GM12878 (cell line): ENCODE results near the gene PRMT7. TPM values are rescaled to one million over a fixed set of nuclear protein-coding genes. Genes with fewer than 3 reads are reported as not detected.

Experiments used
- BACH1 ChIP-seq: fragments of 450-650 bp; IDR thresholded peaks from 2 replicates; pipeline ENCODE4 v1.6.1; 2017; ENCODE audit warnings: mild to moderate bottlenecking, borderline replicate concordance
- CEBPB ChIP-seq, 2 experiments: fragments of 150-350 bp in 1 of 2; IDR thresholded peaks; 2 replicates each; pipeline ENCODE4 v1.6.1; 2012 to 2014; ENCODE audit warnings: low read depth in 2 of 2, low read length in 2 of 2, borderline replicate concordance in 1 of 2, inconsistent platforms in 1 of 2
- CHD4 ChIP-seq: fragments of 200-600 bp; sonication (generic); IDR thresholded peaks from 2 replicates; pipeline ENCODE4 v1.6.1; 2016; ENCODE audit warnings: mild to moderate bottlenecking
- E2F4 ChIP-seq: IDR thresholded peaks from 2 replicates; pipeline ENCODE4 v1.6.1; 2012; ENCODE audit warnings: low read depth, low read length, improper control_type of control experiment
- EED ChIP-seq: sonication (generic); IDR thresholded peaks from 2 replicates; pipeline ENCODE4 v1.6.1; 2016; ENCODE audit warnings: antibody characterized with exemption, low read depth
- ETV6 ChIP-seq, 2 experiments: fragments of 450-650 bp in 1 of 2; IDR thresholded peaks in 1 of 2; conservative IDR thresholded peaks in 1 of 2; 2 replicates each; pipeline ENCODE4 v1.6.1; 2014; ENCODE audit warnings: antibody characterized with exemption in 1 of 2, borderline replicate concordance in 1 of 2, low read depth in 1 of 2, mild to moderate bottlenecking in 1 of 2, moderate library complexity in 1 of 2
- IRF3 ChIP-seq: fragments of 450-650 bp; IDR thresholded peaks from 2 replicates; pipeline ENCODE4 v1.6.1; 2014; ENCODE audit warnings: mild to moderate bottlenecking
- MAX ChIP-seq: IDR thresholded peaks from 2 replicates; pipeline ENCODE4 v1.6.1; 2012; ENCODE audit warnings: low read depth, low read length, improper control_type of control experiment
- NBN ChIP-seq: fragments of 450-650 bp; IDR thresholded peaks from 2 replicates; pipeline ENCODE4 v1.6.1; 2016
- NKRF ChIP-seq: fragments of 450-650 bp; conservative IDR thresholded peaks from 2 replicates; pipeline ENCODE4 v1.6.1; 2017; ENCODE audit warnings: mild to moderate bottlenecking, moderate library complexity
- NR2F1 ChIP-seq: fragments of 450-650 bp; conservative IDR thresholded peaks from 2 replicates; pipeline ENCODE4 v1.6.1; 2017; ENCODE audit warnings: mild to moderate bottlenecking
- NRF1 ChIP-seq: conservative IDR thresholded peaks from 2 replicates; pipeline ENCODE4 v1.6.1; 2011; ENCODE audit warnings: mild to moderate bottlenecking, low read depth, low read length, improper control_type of control experiment
- PAX8 ChIP-seq: fragments of 450-650 bp; IDR thresholded peaks from 2 replicates; pipeline ENCODE4 v1.6.1; 2017; ENCODE audit warnings: mild to moderate bottlenecking, moderate library complexity
- RBBP5 ChIP-seq: fragments of 200-600 bp; sonication (generic); conservative IDR thresholded peaks from 2 replicates; pipeline ENCODE4 v1.6.1; 2016
- SIN3A ChIP-seq: IDR thresholded peaks from 2 replicates; pipeline ENCODE4 v1.6.1; 2012; ENCODE audit warnings: low read depth, low read length, improper control_type of control experiment
- SMC3 ChIP-seq: IDR thresholded peaks from 2 replicates; pipeline ENCODE4 v1.6.1; 2011; ENCODE audit warnings: low read length, improper control_type of control experiment, borderline replicate concordance
- SRF ChIP-seq, 2 experiments: IDR thresholded peaks; 2 replicates each; pipeline ENCODE4 v1.6.1; 2011; ENCODE audit warnings: low read depth in 2 of 2, low read length in 2 of 2, mild to moderate bottlenecking in 1 of 2, moderate library complexity in 1 of 2
- STAT1 ChIP-seq: fragments of 450-650 bp; conservative IDR thresholded peaks from 2 replicates; pipeline ENCODE4 v1.6.1; 2014; ENCODE audit warnings: antibody characterized with exemption, mild to moderate bottlenecking
- ZNF207 ChIP-seq: fragments of 450-650 bp; IDR thresholded peaks from 2 replicates; pipeline ENCODE4 v1.6.1; 2014; ENCODE audit warnings: antibody characterized with exemption, mild to moderate bottlenecking, borderline replicate concordance
- ZNF217 ChIP-seq: fragments of 450-650 bp; IDR thresholded peaks from 2 replicates; pipeline ENCODE4 v1.6.1; 2017; ENCODE audit warnings: antibody characterized with exemption, mild to moderate bottlenecking
- ZNF687 ChIP-seq: fragments of 450-650 bp; IDR thresholded peaks from 2 replicates; pipeline ENCODE4 v1.6.1; 2017; ENCODE audit warnings: mild to moderate bottlenecking, moderate library complexity
- ZZZ3 ChIP-seq: IDR thresholded peaks from 2 replicates; pipeline ENCODE4 v1.6.1; 2011; ENCODE audit warnings: low read depth; ENCODE audit not compliant: control insufficient read depth, insufficient read length
- polyA plus RNA-seq, 11 experiments: library from polyadenylated mRNA; depleted of rRNA in 4 of 11; unstranded in 6 of 11; stranded (reverse) in 5 of 11; fragments of >200 nt; fragmentation: Nextera tagmentation in 4 of 11; fragmentation: Illumina TruSeq in 1 of 11; extraction: Ambion mirVana in 4 of 11; extraction: Trizol in 1 of 11; gene quantifications; 1 replicate in 1 of 11; 2 replicates in 10 of 11; pipeline versions ENCODE4 v1.2.1 to v1.2.3, GENCODE V29; 2011 to 2016; ENCODE audit warnings: inconsistent platforms in 2 of 11, missing spikeins in 2 of 11, low read depth in 1 of 11
- total RNA-seq, 4 experiments: library from RNA; depleted of rRNA in 3 of 4; stranded (reverse); fragments of >200 nt in 3 of 4; fragmentation: Illumina TruSeq in 1 of 4; extraction: Trizol in 1 of 4; gene quantifications; 2 replicates each; pipeline versions ENCODE4 v1.2.1 to v1.2.3, GENCODE V29; 2013 to 2021

The PRMT7 gene
- total and polyA plus RNA-seq, 10 of the 15 experiments (the other 5 are each of a cell fraction or from before 2014, with no cell fraction given) = 5.1 to 56.1 (median 42.0) TPM

GRCh38 chr16:68310774-68311511 is at the start of gene PRMT7, which contains the start of gene SLC7A6OS (continued):
- TF ChIP-seq MAX (peak; percentile 80), E2F4 (0 out of 2 replicates have a peak, but pooled peaks have one; percentile 70), BACH1 (peak; percentile 48; the same call in 1 of the 2 replicates), EED (no peak), STAT1 (0 out of 2 replicates have a peak, but pooled peaks have one; percentile 8), ZZZ3 (no peak), CHD4 (no peak), PAX8 (no peak), NKRF (peak; percentile 71; the same call in 1 of the 2 replicates), NBN (0 out of 2 replicates have a peak, but pooled peaks have one; percentile 84), RBBP5 (no peak), IRF3 (no peak), ETV6 (conservative IDR thresholded peaks at IDR 0.05 in 1 of 2, IDR thresholded peaks at IDR 0.05 in 1 of 2; ENCODE audit: borderline replicate concordance in 1 of 2, low read depth in 1 of 2) (no peak), SMC3 (no peak), ZNF217 (peak; percentile 37; the same call in 1 of the 2 replicates), SIN3A (peak; percentile 88), SRF (IDR thresholded peaks at IDR 0.05; ENCODE audit: low read depth in 2 of 2, low read length in 2 of 2) (0 out of 4 replicates have a peak, but pooled peaks of 1 of the 2 experiments have one; percentile 26), ZNF207 (no peak), NRF1 (no peak), NR2F1 (no peak; the same call in 1 of the 2 replicates), CEBPB (IDR thresholded peaks at IDR 0.05; ENCODE audit: borderline replicate concordance in 1 of 2, low read depth in 2 of 2, low read length in 2 of 2) (no peak), ZNF687 (peak; percentile 89)
